HG03064 (cell line): ENCODE measurements around the gene BLMH.

Source experiments
- ATAC-seq: cut with Tn5 transposase; IDR thresholded peaks from one replicate; pipeline ENCODE4 v1.9.1; 2021; ENCODE audit warnings: low read depth; ENCODE audit not compliant: unreplicated experiment

BLMH gene, protein sequence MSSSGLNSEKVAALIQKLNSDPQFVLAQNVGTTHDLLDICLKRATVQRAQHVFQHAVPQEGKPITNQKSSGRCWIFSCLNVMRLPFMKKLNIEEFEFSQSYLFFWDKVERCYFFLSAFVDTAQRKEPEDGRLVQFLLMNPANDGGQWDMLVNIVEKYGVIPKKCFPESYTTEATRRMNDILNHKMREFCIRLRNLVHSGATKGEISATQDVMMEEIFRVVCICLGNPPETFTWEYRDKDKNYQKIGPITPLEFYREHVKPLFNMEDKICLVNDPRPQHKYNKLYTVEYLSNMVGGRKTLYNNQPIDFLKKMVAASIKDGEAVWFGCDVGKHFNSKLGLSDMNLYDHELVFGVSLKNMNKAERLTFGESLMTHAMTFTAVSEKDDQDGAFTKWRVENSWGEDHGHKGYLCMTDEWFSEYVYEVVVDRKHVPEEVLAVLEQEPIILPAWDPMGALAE

DNA sequence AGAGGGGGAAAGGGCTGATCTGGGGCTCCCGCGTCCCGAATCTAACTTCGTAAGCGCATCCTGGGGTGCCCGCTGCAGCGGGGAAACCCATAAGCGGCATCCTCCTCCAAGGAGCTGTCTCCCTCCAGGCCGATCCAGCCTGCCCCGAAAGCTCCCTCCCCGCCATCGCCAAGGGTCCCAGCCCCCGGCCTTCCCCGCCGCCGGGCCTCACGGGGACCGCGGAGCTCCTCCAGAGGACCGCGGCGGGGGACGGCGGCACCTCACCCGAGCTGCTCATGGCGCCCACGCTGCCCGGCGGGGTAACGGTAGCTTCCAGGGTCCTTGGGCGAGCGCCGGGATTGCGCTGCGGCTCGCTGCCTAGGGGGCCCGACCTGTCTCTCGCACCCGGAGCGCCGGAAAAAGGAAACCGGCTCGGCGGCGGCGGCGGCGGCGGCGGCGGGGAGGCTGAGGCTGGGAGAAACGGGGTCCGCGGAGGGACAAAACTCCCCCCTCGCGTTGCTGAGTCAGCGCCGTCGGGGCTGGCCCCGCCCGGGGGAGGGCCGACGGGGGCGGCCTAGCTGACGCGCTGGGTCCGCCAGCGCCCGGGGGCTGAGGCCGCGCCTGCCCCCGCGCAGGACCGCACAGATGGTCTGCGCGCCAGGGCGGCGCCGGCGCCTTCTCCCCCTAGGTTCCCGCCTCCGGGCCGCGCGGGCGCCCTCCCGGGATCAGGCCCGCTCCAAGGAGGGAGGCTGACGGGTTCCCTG lies at the start of gene BLMH:
BLMH (minus strand) TSS at position 402 of the 743 bp plus-strand sequence; CDS start at position 277, 125 bp downstream.
- ATAC-seq = peak; percentile 64

GRCh38 chr17:30340801-30341356 lies 49.1 kb upstream of the BLMH start:
- ATAC-seq = no peak

GRCh38 chr17:30339086-30339485 lies 47.3 kb upstream of the BLMH start:
- ATAC-seq = no peak

GRCh38 chr17:30337393-30337999 lies 45.8 kb upstream of the BLMH start:
- ATAC-seq = no peak

- ATAC-seq = no peak
These were observed 44.8 kb upstream of the BLMH start for GRCh38 chr17:30336369-30337171.

DNA sequence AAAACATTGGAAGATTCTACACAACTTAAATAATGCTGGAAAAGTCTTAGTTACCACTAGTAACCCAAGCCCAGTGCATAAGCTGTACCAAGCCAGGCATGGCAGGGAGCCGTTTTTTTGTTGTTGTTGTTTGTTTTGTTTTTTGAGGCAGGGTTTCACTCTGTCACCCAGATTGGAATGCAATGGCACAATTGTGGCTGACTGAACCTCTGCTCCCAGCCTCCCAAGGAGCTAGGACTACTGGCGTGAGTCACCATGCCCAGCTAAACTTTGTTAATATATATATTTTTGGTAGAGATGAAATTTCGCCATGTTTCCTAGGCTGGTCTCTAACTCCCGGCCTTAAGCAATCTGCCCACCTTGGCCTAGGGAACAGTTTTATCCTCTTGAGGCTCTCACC lies 42.7 kb upstream of the BLMH start:
- ATAC-seq = no peak

DNA sequence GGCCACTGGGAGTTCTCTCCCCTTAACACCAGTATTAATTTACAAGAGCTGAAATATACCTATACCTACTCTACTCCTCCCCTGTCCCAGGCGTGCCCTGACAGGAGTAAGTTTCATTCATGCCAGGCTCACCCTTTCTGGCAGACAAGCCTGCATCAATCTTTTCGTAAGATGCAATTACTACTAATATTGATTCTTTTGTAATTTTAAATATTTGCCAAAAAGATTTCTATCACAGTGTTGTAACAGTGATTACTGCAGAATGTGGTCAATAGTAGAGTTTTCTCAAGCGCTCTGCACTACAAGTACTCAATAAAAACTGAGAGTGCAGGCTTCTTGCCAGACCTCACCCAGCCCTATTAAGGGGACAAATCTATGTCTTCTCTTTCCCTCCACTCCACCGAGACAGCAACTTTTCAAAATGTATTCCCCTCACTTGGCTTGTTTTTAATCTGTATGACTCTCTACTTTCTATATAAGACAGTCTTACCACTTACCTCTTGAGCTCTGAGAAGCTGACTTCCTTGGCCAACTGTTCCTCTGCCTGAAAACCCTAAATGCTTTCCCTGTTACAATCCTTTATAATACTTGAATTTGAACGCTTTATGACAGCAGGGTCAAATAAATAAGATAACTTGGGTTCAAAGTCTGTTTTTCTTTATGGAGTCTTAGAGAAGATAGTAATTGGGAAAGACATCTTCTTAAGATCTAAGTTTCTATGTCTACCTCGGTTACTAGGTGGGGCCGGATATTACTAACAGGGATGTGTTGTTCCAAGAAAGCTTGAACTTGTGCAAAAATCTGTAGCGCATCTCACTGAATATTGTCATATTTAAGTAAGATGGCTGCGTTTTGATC lies 42.0 kb upstream of the BLMH start, which contains the start of gene TMIGD1:
TMIGD1 (minus strand) TSS at position 555 of the 858 bp plus-strand sequence. CDS start 1,924 bp downstream, outside the sequence.
- no peak for ATAC-seq

DNA sequence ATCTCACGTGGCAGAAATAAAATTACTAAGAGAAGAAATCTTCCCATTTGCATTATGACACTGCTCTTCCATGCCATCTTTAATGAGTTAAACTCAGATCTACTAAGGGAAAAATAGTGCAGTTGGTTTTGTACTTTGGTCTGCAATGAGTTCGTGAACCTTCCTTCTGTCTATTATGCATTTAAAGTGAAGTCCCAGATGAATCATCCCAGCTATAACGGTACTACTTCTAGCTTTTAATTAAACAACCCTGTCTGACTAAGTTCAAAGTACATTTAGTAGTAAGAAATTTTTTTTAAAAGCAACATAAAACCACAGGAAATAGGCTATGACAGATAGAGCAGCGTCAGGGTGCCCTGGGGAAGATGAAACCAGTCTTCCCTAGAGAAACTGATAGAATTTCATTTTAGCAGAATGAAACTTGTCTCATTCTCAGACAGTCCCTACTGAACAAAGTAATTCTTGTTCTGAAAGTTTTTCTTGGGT lies 40.4 kb upstream of the BLMH start:
- ATAC-seq = peak; percentile 56

GRCh38 chr17:30326809-30327208 lies 35.1 kb upstream of the BLMH start:
- ATAC-seq = no peak

- ATAC-seq = no peak
These were observed 33.0 kb upstream of the BLMH start for GRCh38 chr17:30324723-30325122.

DNA sequence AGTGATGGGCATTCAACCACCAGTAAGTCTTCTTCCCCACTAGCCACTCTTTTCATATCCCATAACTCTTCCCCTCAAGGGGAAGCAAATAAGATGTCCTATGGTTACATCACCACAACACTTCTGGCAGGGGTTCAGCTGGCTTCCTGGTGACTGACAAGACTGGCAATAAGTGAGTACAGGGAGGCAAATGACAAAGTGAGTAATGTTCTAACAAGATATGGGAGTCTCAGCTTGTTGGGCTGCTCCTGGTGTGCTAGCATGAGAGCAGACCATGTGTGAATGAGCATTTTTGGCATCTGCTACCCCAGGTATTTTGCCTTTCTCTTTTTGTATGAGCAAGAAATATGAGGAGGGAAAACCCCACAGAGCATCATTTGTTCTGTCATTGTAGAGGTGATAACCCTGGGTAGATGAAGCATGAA lies 32.2 kb upstream of the BLMH start:
- no peak for ATAC-seq

GRCh38 chr17:30323262-30323894 lies 31.6 kb upstream of the BLMH start:
- no peak for ATAC-seq

DNA sequence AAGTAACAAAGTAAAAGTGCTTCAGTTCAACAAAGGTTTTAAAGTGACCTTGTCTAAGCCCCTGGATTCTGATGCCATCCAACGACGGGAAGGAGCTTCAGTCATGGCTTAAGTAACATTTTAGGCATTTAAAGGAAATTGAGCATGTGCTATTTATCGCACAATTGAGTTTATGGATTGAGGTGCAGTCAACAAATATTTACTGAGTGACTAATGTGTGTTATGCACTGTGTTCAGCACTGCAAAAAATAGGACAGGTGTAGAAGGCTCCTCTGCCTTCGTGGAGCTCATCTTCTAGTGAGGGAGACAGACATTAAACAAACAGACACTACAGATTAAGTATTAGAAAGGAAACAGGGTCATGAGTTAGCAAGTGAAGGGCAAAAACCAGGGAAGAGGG lies 29.6 kb upstream of the BLMH start:
- no peak for ATAC-seq

DNA sequence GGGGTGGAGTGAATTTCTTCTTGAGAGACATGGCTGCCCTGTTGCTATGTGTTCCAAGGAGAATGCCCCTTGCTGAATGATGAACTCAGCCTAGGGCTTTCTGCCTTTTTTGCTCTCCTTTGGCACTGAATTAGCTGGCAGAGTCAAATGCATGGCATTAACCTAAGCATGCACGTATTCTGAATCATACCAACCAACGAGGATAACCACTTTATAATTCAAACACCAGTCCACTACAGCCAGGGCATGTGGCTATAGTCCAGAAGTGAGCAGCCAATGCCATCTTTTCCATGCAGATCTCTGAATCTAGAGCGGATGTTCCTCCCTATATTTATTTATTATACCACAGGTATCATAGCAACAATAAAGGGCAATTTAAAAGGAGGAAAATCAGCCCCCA lies 26.4 kb upstream of the BLMH start:
- ATAC-seq = no peak

GRCh38 chr17:30316736-30317135 lies 25.0 kb upstream of the BLMH start:
- no peak for ATAC-seq

GRCh38 chr17:30315106-30315505 lies 23.4 kb upstream of the BLMH start:
- ATAC-seq = no peak

DNA sequence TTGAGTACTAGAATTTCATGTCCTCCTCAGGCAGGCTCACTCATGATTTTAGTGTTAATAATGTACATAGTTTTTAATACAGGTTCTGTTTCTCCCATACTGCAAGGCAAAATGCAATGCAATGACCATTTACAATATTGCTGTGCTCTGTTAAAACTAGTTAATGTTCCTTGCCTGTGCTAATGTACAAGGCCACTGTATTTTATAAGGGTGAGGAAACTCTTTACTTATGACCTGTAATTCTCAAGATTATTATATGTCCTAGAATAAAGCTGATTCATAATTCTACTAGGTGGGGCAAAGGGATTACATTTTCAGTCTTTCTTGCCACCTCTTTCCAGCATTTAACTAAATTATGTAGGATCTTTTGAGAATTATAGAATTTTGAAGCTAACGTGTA lies 22.7 kb upstream of the BLMH start:
- ATAC-seq = no peak

GRCh38 chr17:30312226-30312625 lies 20.5 kb upstream of the BLMH start:
- no peak for ATAC-seq

- ATAC-seq = no peak
These were observed 18.8 kb upstream of the BLMH start for GRCh38 chr17:30310562-30310961.
